CD4-positive, alpha-beta T cell (primary cell): ENCODE data around the gene TM9SF3. TPM values are rescaled to one million over a fixed set of nuclear protein-coding genes. Genes with fewer than 3 reads are reported as not detected.

ENCODE experiments used
- ATAC-seq: fragments of 200-7000 bp; cut with Tn5 transposase; one replicate; pipeline ENCODE4 v1.10.0; 2022; ENCODE audit warnings: mild to moderate bottlenecking; ENCODE audit not compliant: poor library complexity
- CTCF ChIA-PET: fragments of 350-600 bp; sonication (Branson Sonifier 250); formaldehyde crosslinking; loops from one replicate; lab custom pipeline; 2021; ENCODE audit warnings: antibody characterized with exemption, inconsistent platforms; lab: Charles Lee
- POLR2A ChIA-PET: fragments of 350-600 bp; sonication (Branson Sonifier 250); formaldehyde crosslinking; loops from one replicate; lab custom pipeline; 2021; ENCODE audit warnings: antibody characterized with exemption, inconsistent platforms; lab: Charles Lee
- DNase-seq, 14 experiments: peaks; one replicate each; pipeline ENCODE4 v3.0.0-alpha.2; 2013 to 2020; ENCODE audit warnings: mixed read lengths in 2 of 14
- H3K27ac ChIP-seq, 2 donors: one replicate each; pipeline versions ENCODE4 v1.5.1 to v1.7.0; 2013; ENCODE audit warnings: low read length in 2 of 2, low read depth in 1 of 2, mild to moderate bottlenecking in 1 of 2
- H3K27me3 ChIP-seq, 2 experiments: 1 replicate in 1 of 2; 2 replicates in 1 of 2; pipeline versions ENCODE4 v1.6.1 to v1.7.0; 2013; ENCODE audit warnings: low read length in 2 of 2, control low read depth in 1 of 2, mild to moderate bottlenecking in 1 of 2, moderate library complexity in 1 of 2; ENCODE audit not compliant: insufficient read depth in 2 of 2, control insufficient read depth in 1 of 2
- H3K36me3 ChIP-seq: one replicate; pipeline ENCODE4 v1.6.1; 2013; ENCODE audit warnings: low read length, control low read depth; ENCODE audit not compliant: insufficient read depth
- H3K4me1 ChIP-seq: one replicate; pipeline ENCODE4 v1.6.1; 2013; ENCODE audit warnings: low read length, control low read depth; ENCODE audit not compliant: insufficient read depth
- H3K4me3 ChIP-seq: one replicate; pipeline ENCODE4 v1.5.1; 2013; ENCODE audit warnings: mild to moderate bottlenecking, low read length, moderate library complexity
- H3K9me3 ChIP-seq, 2 experiments: 1 replicate in 1 of 2; 2 replicates in 1 of 2; pipeline versions ENCODE4 v1.6.1 to v1.7.0; 2013; ENCODE audit warnings: low read length in 2 of 2, mild to moderate bottlenecking in 2 of 2, control low read depth in 1 of 2, moderate library complexity in 1 of 2; ENCODE audit not compliant: control insufficient read depth in 1 of 2, insufficient read depth in 1 of 2
- H3K27ac Mint-ChIP-seq: one replicate; pipeline ENCODE4 v1.8.0; 2020; ENCODE audit warnings: mixed read lengths
- H3K27me3 Mint-ChIP-seq: one replicate; pipeline ENCODE4 v1.8.0; 2021; ENCODE audit warnings: mixed read lengths
- H3K36me3 Mint-ChIP-seq: one replicate; pipeline ENCODE4 v1.8.0; 2021; ENCODE audit warnings: low read depth, mixed read lengths
- H3K4me1 Mint-ChIP-seq: one replicate; pipeline ENCODE4 v1.8.0; 2021; ENCODE audit warnings: low read depth, mixed read lengths
- H3K4me3 Mint-ChIP-seq: one replicate; pipeline ENCODE4 v1.8.0; 2020; ENCODE audit warnings: mild to moderate bottlenecking, mixed read lengths
- H3K9me3 Mint-ChIP-seq: one replicate; pipeline ENCODE4 v1.8.0; 2020; ENCODE audit warnings: mixed read lengths
- CTCF ChIP-seq: fragments of 200-600 bp; IDR thresholded peaks from one replicate; pipeline ENCODE4 v1.8.0; 2022; ENCODE audit warnings: antibody characterized with exemption, mild to moderate bottlenecking
- intact Hi-C, 2 experiments: fragments of 100-400 bp; cut with DNase I in 1 of 2; cut with micrococcal nuclease in 1 of 2; formaldehyde crosslinking; loops; one replicate each; pipeline versions ENCODE4 v1.15.1 to v1.9.0; 2023 to 2025; cut with DNase I, micrococcal nuclease
- total RNA-seq, 174 experiments: library from RNA in 2 of 174; stranded (reverse) in 2 of 174; gene quantifications; one replicate each; pipeline ENCODE4 v1.2.3 and lab custom pipeline; 2021 to 2026

TM9SF3 gene
- total RNA-seq, 2 experiments from 2014 or later, result 92.4 to 92.7 TPM

DNA sequence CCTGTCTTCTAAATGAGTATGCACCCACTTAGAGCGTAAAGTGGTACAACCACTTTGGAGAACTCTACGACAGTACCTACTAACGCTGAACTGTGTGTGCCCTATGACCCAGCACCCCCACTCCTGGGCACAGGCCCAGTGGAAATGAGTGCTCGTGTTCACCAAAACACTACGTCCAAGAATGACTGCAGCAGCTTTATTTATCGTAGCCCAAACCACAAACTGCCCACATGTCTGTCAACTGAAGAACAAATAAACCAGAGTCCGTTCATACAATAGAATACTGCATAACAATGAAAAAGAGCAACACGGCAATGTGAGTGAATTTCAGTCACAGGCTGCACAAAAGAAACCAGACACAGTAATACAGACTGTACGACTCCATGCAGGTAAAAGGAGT, 108.5 kb downstream of the TM9SF3 start:
- POLR2A ChIA-PET, result no interaction called here
- CTCF ChIA-PET, result no interaction called here
- no peaks in the 10 kb centered on the region for H3K4me1 Mint-ChIP-seq

GRCh38 chr10:96473866-96474265, 112.9 kb downstream of the TM9SF3 start:
- H3K4me1 Mint-ChIP-seq, result no peaks in the 10 kb centered on the region
- no peaks in the 10 kb centered on the region for H3K36me3 ChIP-seq
- TF ChIP-seq CTCF, result no peak
- no peak overlapping the region for H3K4me3 Mint-ChIP-seq
- peaks cover 0 to 5% of the 10 kb centered on the region in 2 experiments for H3K9me3 ChIP-seq
- H3K27ac Mint-ChIP-seq, result no peak overlapping the region
- no peak for DNase-seq
- CTCF ChIA-PET, result interaction anchor here (0.6 kb wide), 1 partner anchor 16 kb away, joined by 3 read pairs; no protein-coding TSS in a partner anchor
- no peaks in the 10 kb centered on the region for H3K9me3 Mint-ChIP-seq
- H3K27me3 ChIP-seq, result peaks cover 0 to 6% of the 10 kb centered on the region in 2 experiments
- no peaks in the 10 kb centered on the region for H3K4me1 ChIP-seq
- intact Hi-C loops, result no loop called here
- H3K27me3 Mint-ChIP-seq, result peaks cover 10% of the 10 kb centered on the region
- POLR2A ChIA-PET, result no interaction called here
- no peak overlapping the region for H3K27ac ChIP-seq
- H3K36me3 Mint-ChIP-seq, result no peaks in the 10 kb centered on the region
- ATAC-seq, result no peak
- no peak overlapping the region for H3K4me3 ChIP-seq

More for the DNA sequence above, 108.5 kb downstream of the TM9SF3 start:
- intact Hi-C loops, result no loop called here
- ATAC-seq (no peak), DNase-seq (no peak)
- Mint-ChIP-seq H3K27ac (no peak overlapping the region), H3K4me3 (no peak overlapping the region), H3K9me3 (no peaks in the 10 kb centered on the region), H3K27me3 (peaks cover 11% of the 10 kb centered on the region), H3K36me3 (no peaks in the 10 kb centered on the region)
- Histone ChIP-seq H3K4me3 (no peak overlapping the region), H3K27ac (no peak overlapping the region), H3K9me3 (peaks cover 0 to 5% of the 10 kb centered on the region in 2 experiments), H3K27me3 (peaks cover 6 to 15% of the 10 kb centered on the region in 2 experiments), H3K4me1 (no peaks in the 10 kb centered on the region), H3K36me3 (no peaks in the 10 kb centered on the region)
- TF ChIP-seq CTCF, result no peak

- H3K27me3 ChIP-seq, result peaks cover 5 to 6% of the 10 kb centered on the region in 2 experiments
- DNase-seq (peak in 4 of 14 experiments; percentile 4 to 33 (median 16)), ATAC-seq (no peak)
- Mint-ChIP-seq H3K27me3 (peaks cover 27% of the 10 kb centered on the region), H3K9me3 (no peaks in the 10 kb centered on the region), H3K36me3 (no peaks in the 10 kb centered on the region), H3K4me3 (no peak overlapping the region), H3K4me1 (no peaks in the 10 kb centered on the region), H3K27ac (no peak overlapping the region)
- intact Hi-C loops, result no loop called here
- H3K4me1 ChIP-seq, result no peaks in the 10 kb centered on the region
- POLR2A ChIA-PET, result no interaction called here
- H3K27ac ChIP-seq, result no peak overlapping the region
- no peaks in the 10 kb centered on the region for H3K9me3 ChIP-seq
- CTCF ChIA-PET, result no interaction called here
- H3K4me3 ChIP-seq, result no peak overlapping the region
- TF ChIP-seq CTCF, result peak; percentile 15
- H3K36me3 ChIP-seq, result no peaks in the 10 kb centered on the region
Observed at GRCh38 chr10:96470116-96470743, 116.6 kb downstream of the TM9SF3 start.
